Measurements from ENCODE around the gene C1QTNF2.
"Not testable (repeated sequence)": the region's sequence is repeated elsewhere in the genome, so short reads cannot be mapped to it uniquely, and the experiment has no call there.

Gene C1QTNF2

DNA sequence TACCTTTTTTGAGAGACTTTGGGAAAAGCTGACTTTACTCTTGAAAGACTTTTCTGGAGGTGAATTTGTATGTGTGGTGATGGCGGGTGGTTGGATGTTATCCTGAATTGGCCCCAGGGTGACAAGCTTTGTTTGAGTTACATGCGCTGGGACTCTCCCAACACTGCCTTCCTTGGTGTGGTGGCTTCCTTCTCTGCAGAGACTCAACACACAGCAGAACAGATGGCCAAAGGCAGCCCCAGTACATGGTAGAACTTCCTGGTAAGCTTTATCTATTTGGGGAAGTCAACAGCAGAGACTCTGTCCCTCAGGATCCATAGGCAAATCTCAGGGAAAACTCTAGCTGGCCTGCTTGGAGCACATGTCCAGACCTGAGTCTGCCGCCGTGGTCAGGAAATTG is 18.1 kb downstream of the C1QTNF2 start:
- in situ Hi-C loops (cut with MboI; ENCODE audit: low pct_unique_long_range_greater_than_20kb, low sequenced_read_pairs): no loop called here
- DNase-seq: no peak

DNA sequence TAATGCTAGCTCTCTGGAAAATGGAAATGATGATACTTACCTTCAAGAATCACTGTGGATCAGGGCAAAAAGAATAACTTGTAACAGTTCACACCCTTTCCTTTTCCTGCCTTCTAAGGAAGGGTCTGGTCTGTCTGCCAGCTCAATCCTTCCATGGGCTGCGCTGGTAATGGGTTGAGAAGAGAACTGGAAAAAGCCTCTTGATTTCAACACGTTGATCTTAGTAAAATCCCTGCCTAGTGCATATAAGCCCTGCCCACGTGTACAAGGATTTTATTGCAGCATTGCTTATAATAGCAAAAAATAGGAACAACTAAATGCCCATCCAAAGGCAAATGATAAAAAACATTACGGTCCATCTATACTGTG is 20.5 kb downstream of the C1QTNF2 start:
- in situ Hi-C loops (cut with MboI; ENCODE audit: low pct_unique_long_range_greater_than_20kb, low sequenced_read_pairs): no loop called here
- no peak for DNase-seq

DNA sequence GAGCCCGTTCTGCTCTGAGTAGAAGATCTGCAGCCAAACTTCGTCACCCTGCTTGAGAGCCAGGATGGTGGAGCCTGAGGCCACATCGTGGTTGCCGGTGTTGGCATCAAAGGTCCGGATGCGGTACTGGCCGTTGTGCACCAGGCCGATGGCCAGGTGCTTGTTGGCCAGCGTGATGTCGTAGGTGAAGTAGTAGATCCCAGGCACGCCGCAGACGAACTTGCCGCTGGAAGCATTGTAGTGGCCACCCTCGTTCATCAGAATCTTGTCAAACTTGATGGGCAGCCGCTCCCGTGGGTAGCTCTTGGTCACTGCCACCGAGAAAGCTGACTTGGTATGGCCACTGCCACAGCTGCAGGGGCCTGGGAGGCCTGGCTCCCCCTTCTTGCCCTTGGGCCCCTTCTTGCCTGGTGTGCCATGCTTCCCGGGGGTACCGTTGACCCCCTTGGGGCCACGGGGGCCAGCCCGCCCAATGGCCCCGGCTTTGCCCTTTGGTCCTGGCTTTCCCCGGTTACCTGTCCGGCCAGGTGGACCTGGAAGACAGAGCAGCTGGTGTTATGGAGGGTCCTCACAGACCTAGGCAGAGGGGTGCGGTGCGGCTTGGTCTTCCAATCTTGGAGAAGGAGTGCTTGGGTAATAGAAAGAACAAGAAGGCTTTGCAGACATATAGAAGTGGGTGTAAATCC is 21.0 kb downstream of the C1QTNF2 start:
- in situ Hi-C loops (cut with MboI; ENCODE audit: low pct_unique_long_range_greater_than_20kb, low sequenced_read_pairs): no loop called here
- DNase-seq: no peak

DNA sequence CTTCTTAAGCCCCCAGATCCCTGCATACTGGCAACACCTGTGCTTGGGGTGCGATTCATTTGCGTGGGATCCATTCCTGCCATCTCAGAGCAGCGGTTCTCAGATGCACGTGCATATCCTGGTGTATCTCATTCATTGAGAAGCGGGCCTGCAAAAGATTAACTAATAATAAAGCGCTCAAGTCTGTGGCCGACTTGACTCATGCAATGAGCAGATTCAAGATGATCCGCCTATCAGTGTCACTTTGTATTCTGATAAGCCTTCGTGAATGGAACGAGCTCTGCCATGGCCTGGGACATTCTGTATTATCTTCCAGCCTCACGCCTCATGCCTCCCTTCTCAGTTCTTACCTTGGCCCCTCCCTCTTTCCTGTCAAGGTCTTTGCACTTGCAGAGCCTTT is 22.3 kb downstream of the C1QTNF2 start:
- in situ Hi-C loops (cut with MboI; ENCODE audit: low pct_unique_long_range_greater_than_20kb, low sequenced_read_pairs): no loop called here
- no peak for DNase-seq

DNA sequence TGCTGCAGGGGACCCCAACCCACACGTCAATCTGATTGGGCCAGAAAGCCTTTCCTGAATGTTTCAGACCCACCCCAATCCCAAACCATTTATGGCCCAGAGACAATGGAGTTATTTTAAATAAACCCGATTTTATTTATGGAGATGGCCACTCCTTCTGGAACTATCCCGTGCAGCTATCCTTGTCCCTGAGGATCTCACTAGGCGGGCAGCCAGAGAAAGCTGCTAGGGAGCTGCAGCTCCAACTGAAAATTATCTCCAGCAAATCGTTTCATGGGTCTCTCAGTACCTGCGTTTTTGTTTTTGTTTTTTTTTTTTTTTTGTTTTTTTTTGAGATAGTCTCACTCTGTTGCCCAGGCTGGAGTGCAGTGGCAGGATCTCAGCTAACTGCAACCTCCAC is 23.0 kb downstream of the C1QTNF2 start:
- in situ Hi-C loops (cut with MboI; ENCODE audit: low pct_unique_long_range_greater_than_20kb, low sequenced_read_pairs): no loop called here
- DNase-seq: no peak

GRCh38 chr5:160342413-160342941 is 27.9 kb downstream of the C1QTNF2 start:
- in situ Hi-C loops (cut with MboI; ENCODE audit: low pct_unique_long_range_greater_than_20kb, low sequenced_read_pairs): no loop called here

GRCh38 chr5:160341309-160341870 is 29.0 kb downstream of the C1QTNF2 start:
- in situ Hi-C loops (cut with MboI; ENCODE audit: low pct_unique_long_range_greater_than_20kb, low sequenced_read_pairs): no loop called here
- no peak for DNase-seq

More at GRCh38 chr5:160342413-160342941, 27.9 kb downstream of the C1QTNF2 start:
- DNase-seq: no peak

- not testable (repeated sequence) for DNase-seq
Measured at GRCh38 chr5:160340513-160340912, 29.9 kb downstream of the C1QTNF2 start.

GRCh38 chr5:160339406-160340130 is 30.9 kb downstream of the C1QTNF2 start:
- in situ Hi-C loops (cut with MboI; ENCODE audit: low pct_unique_long_range_greater_than_20kb, low sequenced_read_pairs): no loop called here
- DNase-seq: no peak

More at GRCh38 chr5:160340513-160340912, 29.9 kb downstream of the C1QTNF2 start:
- in situ Hi-C loops (cut with MboI; ENCODE audit: low pct_unique_long_range_greater_than_20kb, low sequenced_read_pairs): not testable (repeated sequence)

DNA sequence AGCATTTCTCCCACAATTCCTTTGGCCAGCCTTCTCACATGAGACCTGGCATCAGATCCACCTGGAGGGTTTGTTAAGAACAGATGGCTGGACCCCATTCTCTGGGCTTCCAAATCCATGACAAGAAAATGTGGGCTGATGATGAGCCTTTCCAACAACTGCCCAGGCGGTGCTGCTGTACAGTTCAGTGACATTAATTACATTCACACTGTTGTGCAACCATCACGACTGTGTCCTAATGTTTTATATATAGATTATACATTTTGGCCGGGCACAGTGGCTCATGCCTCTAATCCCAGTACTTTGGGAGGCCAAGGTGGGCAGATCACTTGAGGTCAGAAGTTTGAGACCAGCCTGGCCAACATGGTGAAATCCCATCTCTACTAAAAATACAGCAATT is 35.7 kb downstream of the C1QTNF2 start:
- DNase-seq; in situ Hi-C loops (cut with MboI; ENCODE audit: low pct_unique_long_range_greater_than_20kb, low sequenced_read_pairs): not testable (repeated sequence)

DNA sequence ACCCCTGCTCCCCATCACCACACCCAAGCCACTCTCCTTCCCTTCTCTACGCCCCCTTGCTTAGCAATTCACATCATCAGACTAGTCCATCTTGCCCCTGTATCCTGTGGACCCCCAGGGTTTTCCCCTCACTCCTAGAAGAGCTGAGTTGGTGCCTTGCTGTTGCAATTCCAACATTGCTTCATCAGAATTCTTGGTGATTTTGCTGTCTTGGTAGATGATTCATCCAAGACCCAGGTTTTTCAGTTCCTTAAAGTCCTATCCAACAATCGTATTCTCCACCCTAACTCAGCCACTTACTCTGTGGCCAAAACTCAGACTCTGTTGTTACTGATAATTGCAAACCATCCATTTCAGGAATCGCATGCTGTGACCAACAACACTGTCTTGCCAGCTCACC is 36.7 kb downstream of the C1QTNF2 start:
- no peak for DNase-seq
- in situ Hi-C loops (cut with MboI; ENCODE audit: low pct_unique_long_range_greater_than_20kb, low sequenced_read_pairs): no loop called here

GRCh38 chr5:160330212-160330611 is 40.2 kb downstream of the C1QTNF2 start:
- no peak for DNase-seq
- in situ Hi-C loops (cut with MboI; ENCODE audit: low pct_unique_long_range_greater_than_20kb, low sequenced_read_pairs): no loop called here

- no peak for DNase-seq
- in situ Hi-C loops (cut with MboI; ENCODE audit: low pct_unique_long_range_greater_than_20kb, low sequenced_read_pairs): no loop called here
Measured at GRCh38 chr5:160327818-160328217, 42.6 kb downstream of the C1QTNF2 start.

- in situ Hi-C loops (cut with MboI; ENCODE audit: low pct_unique_long_range_greater_than_20kb, low sequenced_read_pairs): no loop called here
- no peak for DNase-seq
Measured at GRCh38 chr5:160326981-160327380, 43.4 kb downstream of the C1QTNF2 start.

GRCh38 chr5:160325716-160326115 is 44.7 kb downstream of the C1QTNF2 start:
- no peak for DNase-seq
- in situ Hi-C loops (cut with MboI; ENCODE audit: low pct_unique_long_range_greater_than_20kb, low sequenced_read_pairs): no loop called here

DNA sequence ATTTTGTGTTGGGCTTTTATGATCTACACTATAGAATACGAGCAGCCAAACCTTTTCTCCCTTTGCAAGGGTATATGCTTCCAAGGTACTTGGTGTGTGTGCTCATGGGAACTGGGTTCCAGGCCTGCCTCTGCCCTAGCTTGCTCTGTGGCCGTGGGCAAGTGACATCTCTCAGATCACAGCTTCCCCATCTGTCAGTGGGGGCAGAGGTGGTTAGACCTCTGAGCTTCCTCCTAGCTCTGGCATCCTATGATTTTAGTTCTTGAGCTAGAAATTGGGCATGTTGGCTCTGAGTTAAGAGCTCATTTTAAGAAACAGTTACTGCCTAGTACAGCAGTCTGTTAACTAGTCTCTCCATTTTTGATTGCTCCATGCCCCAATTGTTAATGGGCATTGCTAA is 45.5 kb downstream of the C1QTNF2 start:
- in situ Hi-C loops (cut with MboI; ENCODE audit: low pct_unique_long_range_greater_than_20kb, low sequenced_read_pairs): no loop called here
- peak; percentile 37 for DNase-seq

GRCh38 chr5:160318409-160318808 is 52.0 kb downstream of the C1QTNF2 start:
- DNase-seq: no peak
- in situ Hi-C loops (cut with MboI; ENCODE audit: low pct_unique_long_range_greater_than_20kb, low sequenced_read_pairs): no loop called here

- in situ Hi-C loops (cut with MboI; ENCODE audit: low pct_unique_long_range_greater_than_20kb, low sequenced_read_pairs): no loop called here
- DNase-seq: no peak
Measured at GRCh38 chr5:160317434-160317833, 53.0 kb downstream of the C1QTNF2 start.

DNA sequence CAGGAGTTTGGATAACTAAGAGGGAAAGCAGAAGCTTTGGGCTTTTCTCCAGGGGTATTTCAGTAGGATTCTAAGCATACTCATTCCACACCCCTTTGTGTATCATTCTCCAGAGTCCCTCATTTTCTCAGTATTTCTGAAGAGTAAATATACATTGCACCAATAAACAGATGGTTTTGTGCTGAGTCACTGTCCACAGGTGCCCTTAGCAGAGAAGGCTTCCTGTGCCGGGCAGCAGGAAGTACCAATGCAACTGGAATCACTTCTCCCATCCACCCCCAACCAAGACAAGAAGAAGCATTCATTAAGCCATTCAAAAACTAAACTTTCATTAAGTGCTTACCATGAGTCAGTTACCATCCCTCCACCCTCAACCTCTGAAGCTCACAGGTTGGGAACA is 54.5 kb downstream of the C1QTNF2 start:
- no peak for DNase-seq
- in situ Hi-C loops (cut with MboI; ENCODE audit: low pct_unique_long_range_greater_than_20kb, low sequenced_read_pairs): no loop called here

Data from KBM-7 (cell line).